ENCODE results near the gene KRTAP10-8. TPM values are rescaled to one million over a fixed set of nuclear protein-coding genes. Genes with fewer than 3 reads are reported as not detected.
"Not testable (repeated sequence)": the region's sequence is repeated elsewhere in the genome, so short reads cannot be mapped to it uniquely, and the experiment has no call there.

Gene KRTAP10-8
- total RNA-seq, 1 donor from 2014 or later: not detected

- DNase-seq (ENCODE audit: low read depth, low spot score): no peak
- peaks cover 9% of the 10 kb centered on the region for H3K27me3 Mint-ChIP-seq (ENCODE audit: low read depth)
- H3K9me3 Mint-ChIP-seq: peaks cover 12% of the 10 kb centered on the region
- H3K27ac Mint-ChIP-seq (ENCODE audit: unreplicated experiment): no peak overlapping the region
- H3K4me3 Mint-ChIP-seq: no peak overlapping the region
- H3K4me1 Mint-ChIP-seq: peaks cover 6% of the 10 kb centered on the region
- TF ChIP-seq CTCF (conservative IDR thresholded peaks at IDR 0.05): no peak
- H3K36me3 Mint-ChIP-seq (ENCODE audit: low read depth): peaks cover 17% of the 10 kb centered on the region
These were observed 33.4 kb upstream of the KRTAP10-8 start for GRCh38 chr21:44578371-44579055.

DNA sequence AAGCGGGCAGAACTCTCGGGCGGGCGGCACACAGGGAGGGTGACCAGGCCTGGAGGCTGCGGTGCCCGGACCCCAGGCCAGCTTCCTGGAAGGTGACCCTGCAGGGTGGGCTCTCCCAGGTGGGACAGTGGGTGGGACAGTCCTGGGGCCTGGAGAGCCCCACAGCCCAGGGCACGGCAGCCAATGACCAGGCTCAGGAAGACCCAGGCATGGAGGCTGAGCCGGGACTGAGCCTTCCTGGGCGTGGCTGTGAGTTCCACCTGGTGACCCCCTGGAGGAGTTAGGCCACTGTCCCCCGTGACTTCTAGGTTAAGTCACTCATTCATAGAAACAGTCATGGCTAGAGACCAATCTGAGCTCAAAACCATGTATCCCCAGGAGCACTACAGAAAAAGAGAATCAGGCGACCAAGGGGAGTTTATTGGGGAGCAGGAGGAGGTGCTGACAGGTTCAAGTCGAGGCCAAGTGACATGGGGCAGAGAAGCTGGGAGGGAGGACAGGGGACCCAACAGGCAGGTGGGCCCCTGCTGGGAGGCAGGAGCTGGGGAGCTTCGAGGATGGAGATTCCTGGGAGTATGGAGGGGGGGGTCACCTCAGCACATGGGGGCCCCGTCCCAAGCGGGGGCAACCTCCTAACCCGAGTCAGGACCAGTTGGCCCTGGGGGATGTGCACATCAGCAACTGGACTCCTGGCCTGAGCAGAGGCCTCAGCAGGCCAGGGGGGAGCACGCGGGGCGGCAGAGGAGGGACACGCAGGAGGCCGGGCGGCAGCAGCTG, 32.6 kb upstream of the KRTAP10-8 start:
- TF ChIP-seq CTCF (conservative IDR thresholded peaks at IDR 0.05): no peak
- no peak overlapping the region for H3K4me3 Mint-ChIP-seq
- peaks cover 12% of the 10 kb centered on the region for H3K9me3 Mint-ChIP-seq
- no peak for DNase-seq (ENCODE audit: low read depth, low spot score)
- peaks cover 15% of the 10 kb centered on the region for H3K27me3 Mint-ChIP-seq (ENCODE audit: low read depth)
- H3K27ac Mint-ChIP-seq (ENCODE audit: unreplicated experiment): peak overlapping the region; percentile 55
- peaks cover 17% of the 10 kb centered on the region for H3K36me3 Mint-ChIP-seq (ENCODE audit: low read depth)
- H3K4me1 Mint-ChIP-seq: peaks cover 7% of the 10 kb centered on the region

DNA sequence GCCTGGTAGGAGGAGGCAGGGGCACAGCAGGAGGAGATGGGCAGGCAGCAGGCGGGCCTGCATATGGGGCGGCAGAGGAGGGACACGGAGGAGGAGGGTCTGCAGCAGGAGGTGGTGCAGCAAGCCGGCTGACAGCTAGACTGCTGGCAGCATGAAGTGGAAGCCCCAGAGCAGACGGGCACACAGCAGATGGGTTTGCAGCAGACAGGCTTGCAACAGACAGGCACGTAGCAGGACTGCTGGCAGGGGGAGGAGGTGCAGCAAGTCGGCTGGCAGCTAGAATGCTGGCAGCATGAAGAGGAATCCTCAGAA, 32.1 kb upstream of the KRTAP10-8 start:
- TF ChIP-seq CTCF (conservative IDR thresholded peaks at IDR 0.05): no peak
- peaks cover 17% of the 10 kb centered on the region for H3K36me3 Mint-ChIP-seq (ENCODE audit: low read depth)
- no peak for DNase-seq (ENCODE audit: low read depth, low spot score)
- no peak overlapping the region for H3K4me3 Mint-ChIP-seq
- H3K27me3 Mint-ChIP-seq (ENCODE audit: low read depth): peaks cover 18% of the 10 kb centered on the region
- peaks cover 12% of the 10 kb centered on the region for H3K9me3 Mint-ChIP-seq
- peaks cover 7% of the 10 kb centered on the region for H3K4me1 Mint-ChIP-seq
- no peak overlapping the region for H3K27ac Mint-ChIP-seq (ENCODE audit: unreplicated experiment)

DNA sequence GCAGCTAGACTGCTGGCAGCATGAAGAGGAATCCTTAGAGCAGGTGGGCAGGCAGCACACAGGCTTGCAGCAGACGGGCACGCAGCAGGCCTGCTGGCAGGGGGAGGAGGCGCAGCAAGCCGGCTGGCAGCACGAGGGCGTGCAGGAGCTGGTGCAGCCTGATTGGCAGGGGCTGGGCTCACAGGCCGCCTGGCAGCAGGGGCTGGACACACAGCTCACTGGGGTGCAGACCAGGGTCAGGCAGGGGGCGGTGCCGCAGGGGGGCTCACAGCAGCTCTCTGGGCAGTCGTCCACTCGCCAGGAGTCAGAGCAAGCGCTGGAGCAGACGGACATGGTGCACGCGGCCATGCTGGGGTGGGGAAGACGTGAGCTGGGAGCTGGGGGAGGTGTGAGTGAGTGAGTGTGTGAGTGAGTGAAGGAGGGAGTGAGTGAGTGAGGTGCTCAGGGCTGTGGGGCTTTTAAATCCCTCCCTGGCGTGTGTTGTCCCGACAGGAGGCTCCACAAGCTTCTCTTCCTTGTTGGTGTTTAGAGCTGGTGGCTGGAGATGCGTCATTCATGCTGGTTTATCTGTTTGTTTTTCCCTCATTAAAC, 31.6 kb upstream of the KRTAP10-8 start, which contains the start of gene KRTAP10-5:
KRTAP10-5 (minus strand) TSS at position 374 of the 591 bp plus-strand sequence; CDS start at position 348, 26 bp downstream.
- DNase-seq (ENCODE audit: low read depth, low spot score); H3K4me1 Mint-ChIP-seq; H3K27ac Mint-ChIP-seq (ENCODE audit: unreplicated experiment); H3K4me3 Mint-ChIP-seq: not testable (repeated sequence)
- H3K9me3 Mint-ChIP-seq: peaks cover 12% of the 10 kb centered on the region
- peaks cover 17% of the 10 kb centered on the region for H3K36me3 Mint-ChIP-seq (ENCODE audit: low read depth)
- peaks cover 21% of the 10 kb centered on the region for H3K27me3 Mint-ChIP-seq (ENCODE audit: low read depth)

- peaks cover 12% of the 10 kb centered on the region for H3K4me1 Mint-ChIP-seq
- DNase-seq (ENCODE audit: low read depth, low spot score): no peak
- H3K4me3 Mint-ChIP-seq: no peak overlapping the region
- TF ChIP-seq CTCF (conservative IDR thresholded peaks at IDR 0.05): no peak
- H3K36me3 Mint-ChIP-seq (ENCODE audit: low read depth): peaks cover 17% of the 10 kb centered on the region
- H3K27me3 Mint-ChIP-seq (ENCODE audit: low read depth): peaks cover 28% of the 10 kb centered on the region
- H3K27ac Mint-ChIP-seq (ENCODE audit: unreplicated experiment): no peak overlapping the region
- H3K9me3 Mint-ChIP-seq: peaks cover 12% of the 10 kb centered on the region
These were observed 30.7 kb upstream of the KRTAP10-8 start for GRCh38 chr21:44581158-44581557.

Data from neural crest cell (in vitro differentiated cells).